GM18870 (cell line): ENCODE data around the gene SCFD1.

Experiments used
- ATAC-seq: cut with Tn5 transposase; IDR thresholded peaks from one replicate; pipeline ENCODE4 v1.9.1; 2021; ENCODE audit warnings: moderate library complexity; ENCODE audit not compliant: unreplicated experiment

SCFD1 gene

GRCh38 chr14:30753452-30753851 lies 131.3 kb downstream of the SCFD1 start:
- ATAC-seq = no peak

- ATAC-seq = no peak
Observed at GRCh38 chr14:30754778-30755177, 132.7 kb downstream of the SCFD1 start.

GRCh38 chr14:30756594-30756993 lies 134.5 kb downstream of the SCFD1 start:
- ATAC-seq = no peak

GRCh38 chr14:30757082-30757481 lies 135.0 kb downstream of the SCFD1 start:
- ATAC-seq = no peak

GRCh38 chr14:30759172-30760125 lies 137.3 kb downstream of the SCFD1 start:
- no peak for ATAC-seq

GRCh38 chr14:30763891-30764290 lies 141.8 kb downstream of the SCFD1 start:
- no peak for ATAC-seq

- no peak for ATAC-seq
Observed at GRCh38 chr14:30767624-30768023, 145.5 kb downstream of the SCFD1 start.

- ATAC-seq = no peak
Observed at GRCh38 chr14:30768791-30769190, 146.7 kb downstream of the SCFD1 start.

GRCh38 chr14:30770376-30770775 lies 148.3 kb downstream of the SCFD1 start:
- ATAC-seq = no peak

GRCh38 chr14:30771595-30771994 lies 149.5 kb downstream of the SCFD1 start:
- ATAC-seq = no peak

- ATAC-seq = peak; percentile 61
Observed at GRCh38 chr14:30779210-30779609, 157.1 kb downstream of the SCFD1 start.
